Osteocyte (in vitro differentiated cells): Measurements from ENCODE around the gene ACBD7. TPM values are rescaled to one million over a fixed set of nuclear protein-coding genes. Genes with fewer than 3 reads are reported as not detected.

Experiments used
- DNase-seq: peaks from one replicate; pipeline ENCODE4 v3.0.0; 2021; ENCODE audit warnings: mixed read lengths; ENCODE audit not compliant: unreplicated experiment; ENCODE audit errors: extremely low spot score
- H3K27ac Mint-ChIP-seq: one replicate; pipeline ENCODE4 v1.8.0; 2021; ENCODE audit warnings: mild to moderate bottlenecking, mixed read lengths; ENCODE audit not compliant: unreplicated experiment
- H3K27me3 Mint-ChIP-seq: one replicate; pipeline ENCODE4 v1.8.0; 2021; ENCODE audit warnings: mixed read lengths; ENCODE audit not compliant: unreplicated experiment
- H3K36me3 Mint-ChIP-seq: one replicate; pipeline ENCODE4 v1.8.0; 2021; ENCODE audit warnings: mixed read lengths; ENCODE audit not compliant: unreplicated experiment
- H3K4me1 Mint-ChIP-seq: one replicate; pipeline ENCODE4 v1.8.0; 2021; ENCODE audit warnings: mixed read lengths; ENCODE audit not compliant: unreplicated experiment
- H3K4me3 Mint-ChIP-seq: one replicate; pipeline ENCODE4 v1.8.0; 2021; ENCODE audit warnings: mild to moderate bottlenecking, moderate library complexity, mixed read lengths; ENCODE audit not compliant: unreplicated experiment
- H3K9me3 Mint-ChIP-seq: one replicate; pipeline ENCODE4 v1.8.0; 2021; ENCODE audit warnings: mixed read lengths; ENCODE audit not compliant: unreplicated experiment
- total RNA-seq: library from RNA; stranded (reverse); gene quantifications from 2 replicates; pipeline ENCODE4 v1.2.1, GENCODE V29; 2021
- TF ChIP-seq, protein P1 (sequence below): fragments of 200-600 bp; sonication (generic); IDR thresholded peaks from 2 replicates; pipeline ENCODE4 v1.5.0; 2021; ENCODE audit warnings: antibody characterized with exemption, mild to moderate bottlenecking, moderate library complexity

Gene ACBD7
- total RNA-seq, 1 donor from 2014 or later: 0.86 TPM

DNA sequence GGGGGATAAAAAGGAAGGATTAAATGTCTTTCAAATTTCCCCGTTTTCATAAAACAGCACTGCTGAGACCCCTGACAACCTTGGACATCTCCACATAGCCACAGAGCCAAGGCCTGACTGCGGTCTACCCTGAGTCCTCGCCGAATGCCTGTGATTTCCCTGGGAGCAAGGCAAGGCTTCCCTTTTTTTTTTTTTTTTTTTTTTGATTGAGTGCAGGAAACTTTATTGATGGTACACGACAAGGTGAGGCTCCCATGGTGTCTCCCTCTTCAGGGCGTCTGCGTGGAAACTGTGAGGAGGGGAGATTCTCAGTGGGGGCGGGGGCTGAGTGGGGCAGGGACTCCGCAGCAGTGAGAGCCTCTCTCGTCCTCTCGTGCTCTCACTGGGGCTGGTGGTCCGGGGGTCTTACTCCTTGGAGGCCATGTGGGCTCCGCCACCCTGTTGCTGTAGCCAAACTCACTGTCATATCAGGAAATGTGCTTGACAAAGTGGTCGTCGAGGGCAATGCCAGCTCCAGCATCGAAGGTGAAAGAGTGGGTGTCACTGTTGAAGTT lies 4.4 kb upstream of the ACBD7 start:
- Mint-ChIP-seq H3K36me3 (peaks cover 3% of the 10 kb centered on the region), H3K4me1 (peaks cover 12% of the 10 kb centered on the region), H3K27me3 (peaks cover 10% of the 10 kb centered on the region), H3K4me3 (no peak overlapping the region), H3K27ac (no peak overlapping the region), H3K9me3 (no peaks in the 10 kb centered on the region)
- TF ChIP-seq, protein P1, sequence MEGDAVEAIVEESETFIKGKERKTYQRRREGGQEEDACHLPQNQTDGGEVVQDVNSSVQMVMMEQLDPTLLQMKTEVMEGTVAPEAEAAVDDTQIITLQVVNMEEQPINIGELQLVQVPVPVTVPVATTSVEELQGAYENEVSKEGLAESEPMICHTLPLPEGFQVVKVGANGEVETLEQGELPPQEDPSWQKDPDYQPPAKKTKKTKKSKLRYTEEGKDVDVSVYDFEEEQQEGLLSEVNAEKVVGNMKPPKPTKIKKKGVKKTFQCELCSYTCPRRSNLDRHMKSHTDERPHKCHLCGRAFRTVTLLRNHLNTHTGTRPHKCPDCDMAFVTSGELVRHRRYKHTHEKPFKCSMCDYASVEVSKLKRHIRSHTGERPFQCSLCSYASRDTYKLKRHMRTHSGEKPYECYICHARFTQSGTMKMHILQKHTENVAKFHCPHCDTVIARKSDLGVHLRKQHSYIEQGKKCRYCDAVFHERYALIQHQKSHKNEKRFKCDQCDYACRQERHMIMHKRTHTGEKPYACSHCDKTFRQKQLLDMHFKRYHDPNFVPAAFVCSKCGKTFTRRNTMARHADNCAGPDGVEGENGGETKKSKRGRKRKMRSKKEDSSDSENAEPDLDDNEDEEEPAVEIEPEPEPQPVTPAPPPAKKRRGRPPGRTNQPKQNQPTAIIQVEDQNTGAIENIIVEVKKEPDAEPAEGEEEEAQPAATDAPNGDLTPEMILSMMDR: no peak
- DNase-seq: peak; percentile 73

GRCh38 chr10:15091418-15091817 lies 2.8 kb upstream of the ACBD7 start:
- TF ChIP-seq, protein P1: no peak
- no peak overlapping the region for H3K27ac Mint-ChIP-seq
- H3K36me3 Mint-ChIP-seq: peaks cover 3% of the 10 kb centered on the region
- H3K4me1 Mint-ChIP-seq: peaks cover 4% of the 10 kb centered on the region
- peaks cover 10% of the 10 kb centered on the region for H3K27me3 Mint-ChIP-seq
- no peak overlapping the region for H3K4me3 Mint-ChIP-seq
- DNase-seq: no peak
- no peaks in the 10 kb centered on the region for H3K9me3 Mint-ChIP-seq

DNA sequence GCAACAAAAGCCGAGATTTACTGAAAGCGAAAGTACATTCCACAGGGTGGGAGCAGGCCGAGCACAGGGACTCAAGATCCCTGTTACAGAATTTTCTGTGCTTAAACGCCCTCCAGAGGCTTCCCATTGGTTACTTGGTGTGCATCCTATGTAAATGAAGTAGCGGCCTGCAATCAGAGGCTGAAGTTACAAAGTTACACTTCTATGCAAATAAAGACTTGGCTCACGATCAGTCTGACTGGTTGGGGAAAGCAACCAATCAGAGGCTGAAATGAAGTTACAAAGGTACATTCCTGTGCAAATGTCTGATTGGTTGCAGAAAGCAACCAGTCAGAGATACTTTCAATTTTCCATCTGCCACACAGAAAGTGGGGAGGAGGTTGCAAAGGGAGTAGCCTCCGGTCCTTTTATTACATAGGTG lies 4.1 kb downstream of the ACBD7 start:
- DNase-seq: no peak
- Mint-ChIP-seq H3K36me3 (no peaks in the 10 kb centered on the region), H3K4me3 (peak overlapping the region; percentile 69), H3K4me1 (peaks cover 8% of the 10 kb centered on the region), H3K27ac (peak overlapping the region; percentile 78), H3K27me3 (no peaks in the 10 kb centered on the region), H3K9me3 (no peaks in the 10 kb centered on the region)
- TF ChIP-seq, protein P1: peak; percentile 36

DNA sequence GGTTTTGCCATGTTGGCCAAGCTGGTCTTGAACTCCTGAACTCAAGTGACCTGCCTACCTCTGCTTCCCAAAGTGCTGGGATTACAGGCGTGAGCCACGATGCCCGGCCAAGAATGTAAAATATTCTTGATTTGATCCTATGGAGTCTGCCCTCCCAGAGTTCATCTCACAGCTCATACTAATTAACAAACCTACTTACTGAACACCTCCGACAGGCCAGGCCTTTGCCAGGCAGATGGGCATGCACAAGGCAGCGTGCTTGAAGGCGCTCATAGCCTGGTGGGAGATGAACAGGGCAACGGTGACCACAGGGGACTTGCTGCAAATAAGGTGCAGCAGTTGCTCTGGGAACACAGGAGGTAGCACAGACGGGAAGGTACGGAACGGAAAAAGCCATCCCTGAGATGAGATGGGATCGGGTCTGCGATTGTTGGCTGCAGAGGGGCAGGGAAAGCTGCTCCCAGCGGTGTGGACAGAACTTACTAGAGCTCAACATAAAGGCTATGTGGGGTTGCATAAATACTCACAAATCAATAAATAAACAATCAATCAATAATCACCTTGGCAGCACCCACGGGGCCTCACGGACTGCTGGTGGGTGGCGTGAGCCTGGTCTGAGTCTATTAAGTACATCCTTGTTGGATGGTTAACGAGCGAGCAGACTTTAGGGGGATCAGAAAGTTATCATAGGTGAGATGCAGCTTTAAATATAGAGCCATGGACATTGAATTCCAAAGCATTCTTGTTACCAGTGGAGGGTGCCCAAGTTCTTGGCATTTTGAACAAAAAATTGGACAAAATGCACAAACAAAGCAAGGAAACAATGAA lies 4.7 kb downstream of the ACBD7 start:
- H3K4me3 Mint-ChIP-seq: peak overlapping the region; percentile 69
- H3K27ac Mint-ChIP-seq: peak overlapping the region; percentile 78
- DNase-seq: no peak
- TF ChIP-seq, protein P1: no peak
- no peaks in the 10 kb centered on the region for H3K9me3 Mint-ChIP-seq
- no peaks in the 10 kb centered on the region for H3K27me3 Mint-ChIP-seq
- H3K36me3 Mint-ChIP-seq: no peaks in the 10 kb centered on the region
- peaks cover 8% of the 10 kb centered on the region for H3K4me1 Mint-ChIP-seq

- no peak for DNase-seq
- TF ChIP-seq, protein P1: no peak
- Mint-ChIP-seq H3K4me1 (peaks cover 5% of the 10 kb centered on the region), H3K36me3 (peaks cover 4% of the 10 kb centered on the region), H3K27ac (no peak overlapping the region), H3K4me3 (no peak overlapping the region), H3K27me3 (peaks cover 4% of the 10 kb centered on the region), H3K9me3 (peaks cover 5% of the 10 kb centered on the region)
Observed at GRCh38 chr10:15075421-15075820, 13.2 kb downstream of the ACBD7 start.
